Neutrophil (primary cell): ENCODE data around the gene ALDH3B1.
A peak's percentile ranks its signal among the peaks of the same experiment; 100 is the strongest.

ENCODE experiments used
- H3K27ac ChIP-seq: fragments of 200-600 bp; sonication (generic); 2 replicates; pipeline ENCODE4 v1.5.1; 2016; ENCODE audit warnings: mild to moderate bottlenecking, moderate library complexity
- H3K27me3 ChIP-seq: fragments of 200-600 bp; sonication (generic); 2 replicates; pipeline ENCODE4 v1.6.0; 2016; ENCODE audit warnings: mild to moderate bottlenecking
- H3K36me3 ChIP-seq: fragments of 200-600 bp; sonication (generic); 2 replicates; pipeline ENCODE4 v1.5.1; 2017
- H3K4me1 ChIP-seq, 2 experiments: fragments of 200-600 bp in 1 of 2; sonication (generic) in 1 of 2; 1 replicate in 1 of 2; 2 replicates in 1 of 2; pipeline versions ENCODE4 v1.5.1 to v1.6.1; 2013 to 2016; ENCODE audit warnings: low read depth in 1 of 2, low read length in 1 of 2, mild to moderate bottlenecking in 1 of 2, moderate library complexity in 1 of 2; ENCODE audit not compliant: control insufficient read depth in 1 of 2, insufficient read depth in 1 of 2
- H3K4me3 ChIP-seq, 2 experiments: fragments of 200-600 bp in 1 of 2; sonication (generic) in 1 of 2; 1 replicate in 1 of 2; 2 replicates in 1 of 2; pipeline ENCODE4 v1.5.1; 2013 to 2016; ENCODE audit warnings: low read depth in 1 of 2, low read length in 1 of 2, mild to moderate bottlenecking in 1 of 2, moderate library complexity in 1 of 2
- H3K9me3 ChIP-seq: fragments of 200-600 bp; sonication (generic); 2 replicates; pipeline ENCODE4 v1.5.1; 2016
- CTCF ChIP-seq: fragments of 200-600 bp; sonication (generic); IDR thresholded peaks from 2 replicates; pipeline ENCODE4 v1.5.1; 2016; ENCODE audit warnings: antibody characterized with exemption

The ALDH3B1 gene

GRCh38 chr11:68022531-68022930, 12.4 kb downstream of the ALDH3B1 start:
- Histone ChIP-seq H3K36me3 (peaks cover 100% of the 10 kb centered on the region), H3K4me1 (no peaks in the 10 kb centered on the region), H3K27ac (peak overlapping the region; percentile 27), H3K9me3 (no peaks in the 10 kb centered on the region), H3K27me3 (no peaks in the 10 kb centered on the region), H3K4me3 (no peak overlapping the region)
- no peak for TF ChIP-seq CTCF

- peaks cover 16 to 17% of the 10 kb centered on the region in 2 experiments for H3K4me1 ChIP-seq
- no peaks in the 10 kb centered on the region for H3K27me3 ChIP-seq
- no peaks in the 10 kb centered on the region for H3K9me3 ChIP-seq
- H3K36me3 ChIP-seq, result peaks cover 94% of the 10 kb centered on the region
- H3K4me3 ChIP-seq, result no peak overlapping the region
- no peak for TF ChIP-seq CTCF
- peak overlapping the region; percentile 85 for H3K27ac ChIP-seq
Measured at GRCh38 chr11:68024508-68024907, 14.4 kb downstream of the ALDH3B1 start.

- Histone ChIP-seq H3K4me1 (peaks cover 21 to 23% of the 10 kb centered on the region in 2 experiments), H3K36me3 (peaks cover 88% of the 10 kb centered on the region), H3K27ac (peak overlapping the region; percentile 85), H3K27me3 (no peaks in the 10 kb centered on the region), H3K4me3 (no peak overlapping the region), H3K9me3 (no peaks in the 10 kb centered on the region)
- TF ChIP-seq CTCF, result no peak
Measured at GRCh38 chr11:68025047-68025446, 14.9 kb downstream of the ALDH3B1 start.

- Histone ChIP-seq H3K4me1 (peaks cover 33 to 34% of the 10 kb centered on the region in 2 experiments), H3K4me3 (no peak overlapping the region), H3K36me3 (peaks cover 73% of the 10 kb centered on the region), H3K9me3 (no peaks in the 10 kb centered on the region), H3K27me3 (no peaks in the 10 kb centered on the region), H3K27ac (peak overlapping the region; percentile 85)
- no peak for TF ChIP-seq CTCF
Measured at GRCh38 chr11:68026391-68027105, 16.4 kb downstream of the ALDH3B1 start.

- no peak for TF ChIP-seq CTCF
- H3K27ac ChIP-seq, result peak overlapping the region; percentile 85
- no peaks in the 10 kb centered on the region for H3K9me3 ChIP-seq
- H3K4me3 ChIP-seq, result no peak overlapping the region
- H3K4me1 ChIP-seq, result peaks cover 35 to 38% of the 10 kb centered on the region in 2 experiments
- peaks cover 62% of the 10 kb centered on the region for H3K36me3 ChIP-seq
- H3K27me3 ChIP-seq, result no peaks in the 10 kb centered on the region
Measured at GRCh38 chr11:68027667-68028066, 17.5 kb downstream of the ALDH3B1 start.
